ENCODE measurements around the gene TAS1R1. TPM values are rescaled to one million over a fixed set of nuclear protein-coding genes. Genes with fewer than 3 reads are reported as not detected.

The TAS1R1 gene
- polyA plus RNA-seq, 2 of the 4 experiments (the other 2 are of a cell fraction) = not detected

- TF ChIP-seq HMGXB4 (CRISPR knock-in tag; IDR thresholded peaks at IDR 0.05; ENCODE audit: borderline replicate concordance) (no peak), FOXS1 (CRISPR knock-in tag; IDR thresholded peaks at IDR 0.05) (no peak), RNF2 (IDR thresholded peaks at IDR 0.05; ENCODE audit: borderline replicate concordance, low read depth) (no peak), CBX8 (IDR thresholded peaks at IDR 0.05) (no peak), E2F6 (IDR thresholded peaks at IDR 0.05; ENCODE audit: borderline replicate concordance, low read depth) (0 out of 2 replicates have a peak, but pooled peaks have one; percentile 50), MAX (IDR thresholded peaks at IDR 0.05) (peak; percentile 29; the same call in 1 of the 2 replicates), POLR2A (IDR thresholded peaks at IDR 0.05; ENCODE audit: low read length) (0 out of 2 replicates have a peak, but pooled peaks have one; percentile 10), ZNF302 (CRISPR knock-in tag; IDR thresholded peaks at IDR 0.05) (no peak), NFE2L2 (conservative IDR thresholded peaks at IDR 0.05; ENCODE audit: low read length) (no peak), TFCP2L1 (CRISPR knock-in tag; IDR thresholded peaks at IDR 0.05) (no peak)
Observed at GRCh38 chr1:6613361-6614018, 58.4 kb downstream of the TAS1R1 start, which contains the start of gene PHF13 (continued).

- ATAC-seq = peak; percentile 4 to 16; a peak in 5 of 6 replicates
- TF ChIP-seq PHF8 (IDR thresholded peaks at IDR 0.05; ENCODE audit: borderline replicate concordance, low read depth) (peak; percentile 14; the same call in 1 of the 2 replicates), HDAC2 (IDR thresholded peaks at IDR 0.05) (no peak)
- Histone ChIP-seq H3K4me2 (peak overlapping the region; percentile 94), H3K4me3 (peak overlapping the region; percentile 99), H3K9me3 (no peaks in the 10 kb centered on the region), H3K4me1 (peaks cover 12% of the 10 kb centered on the region; the same call in 2 of the 3 replicates), H3K27ac (peak overlapping the region; percentile 94 to 98)
- DNase-seq (ENCODE audit: low read depth in 1 of 2, low spot score in 1 of 2) = no peak
- CTCF ChIA-PET = no interaction called here
- POLR2A ChIA-PET = interaction anchor here (0.7 kb wide), 1 partner anchor 123 kb away, joined by 3 read pairs; the partner anchor contains the start of gene PLEKHG5
- FAIRE-seq = no peak
- WGBS (ENCODE audit: missing lambda C conversion rate) = 0% methylated on average over 1 of the region's 117 CpGs
Observed at GRCh38 chr1:6614019-6614928, 59.2 kb downstream of the TAS1R1 start.

GRCh38 chr1:6614929-6615785 is 60.0 kb downstream of the TAS1R1 start:
- DNase-seq (ENCODE audit: low read depth in 1 of 2, low spot score in 1 of 2) (no peak), ATAC-seq (no peak), FAIRE-seq (no peak)
- Histone ChIP-seq H3K4me2 (peak overlapping the region; percentile 94), H3K27ac (peak overlapping the region; percentile 94 to 98), H3K4me1 (peaks cover 12% of the 10 kb centered on the region; the same call in 2 of the 3 replicates), H3K9me3 (no peaks in the 10 kb centered on the region), H3K4me3 (peak overlapping the region; percentile 99)
- ChIA-PET CTCF (no interaction called here), POLR2A (no interaction called here)
- WGBS (ENCODE audit: missing lambda C conversion rate) = 75% methylated on average over 5 of the region's 82 CpGs
- no peak for TF ChIP-seq HOXB5 (CRISPR knock-in tag; IDR thresholded peaks at IDR 0.05)
- no peak for TF ChIP-seq CTCF (IDR thresholded peaks at IDR 0.05)
- no peak for TF ChIP-seq CHD2 (IDR thresholded peaks at IDR 0.05; ENCODE audit: low read length, partially characterized antibody)
- TF ChIP-seq RARB (CRISPR knock-in tag; IDR thresholded peaks at IDR 0.05) = no peak
- TF ChIP-seq E2F6 (IDR thresholded peaks at IDR 0.05; ENCODE audit: borderline replicate concordance, low read depth) = no peak
- no peak for TF ChIP-seq HOXA7 (CRISPR knock-in tag; IDR thresholded peaks at IDR 0.05)
- TF ChIP-seq FOXS1 (CRISPR knock-in tag; IDR thresholded peaks at IDR 0.05) = no peak
- TF ChIP-seq MYC (IDR thresholded peaks at IDR 0.05; ENCODE audit: borderline replicate concordance, low read length) = no peak
- no peak for TF ChIP-seq BHLHE40 (IDR thresholded peaks at IDR 0.05; ENCODE audit: low read depth, low read length)
- TF ChIP-seq TFCP2L1 (CRISPR knock-in tag; IDR thresholded peaks at IDR 0.05) = no peak

Data from A549 (cell line).